HepG2 (cell line): ENCODE results near the gene CA6. TPM values are rescaled to one million over a fixed set of nuclear protein-coding genes. Genes with fewer than 3 reads are reported as not detected.

Experiments
- ARID3A ChIP-seq: IDR thresholded peaks from 2 replicates; pipeline ENCODE4 v1.6.1; 2012; ENCODE audit warnings: low read depth, low read length, improper control_type of control experiment
- BRD4 ChIP-seq: sonication (generic); formaldehyde crosslinking; IDR thresholded peaks from 2 replicates; pipeline ENCODE4 v1.4.0; 2020; ENCODE audit warnings: missing genetic modification reagents
- FOXK1 ChIP-seq: sonication (generic); formaldehyde crosslinking; IDR thresholded peaks from 2 replicates; pipeline ENCODE4 v1.4.0; 2020; ENCODE audit warnings: low read depth, missing genetic modification reagents, borderline replicate concordance
- HOMEZ ChIP-seq: IDR thresholded peaks from 2 replicates; pipeline ENCODE4 v1.6.1; 2016; ENCODE audit warnings: low read depth
- KAT7 ChIP-seq: IDR thresholded peaks from 2 replicates; pipeline ENCODE4 v1.6.1; 2018; ENCODE audit warnings: borderline replicate concordance, missing compliant biosample characterization
- NFIC ChIP-seq: IDR thresholded peaks from 2 replicates; pipeline ENCODE4 v1.6.1; 2012; ENCODE audit warnings: mild to moderate bottlenecking, low read length, inconsistent platforms
- NONO ChIP-seq, 2 experiments: fragments of 450-650 bp in 1 of 2; sonication (generic) in 1 of 2; formaldehyde crosslinking in 1 of 2; IDR thresholded peaks in 1 of 2; conservative IDR thresholded peaks in 1 of 2; 2 replicates each; pipeline versions ENCODE4 v1.6.1 to v1.8.0; 2017 to 2022; ENCODE audit warnings: mild to moderate bottlenecking in 1 of 2, missing genetic modification reagents in 1 of 2, moderate library complexity in 1 of 2
- SOX13 ChIP-seq, 3 experiments: fragments of 450-650 bp in 1 of 3; sonication (generic) in 1 of 3; formaldehyde crosslinking in 1 of 3; IDR thresholded peaks in 2 of 3; conservative IDR thresholded peaks in 1 of 3; 2 replicates each; pipeline versions ENCODE4 v1.5.0 to v1.6.1; 2016 to 2020; ENCODE audit warnings: antibody characterized with exemption in 1 of 3, mild to moderate bottlenecking in 1 of 3, missing compliant biosample characterization in 1 of 3, missing genetic modification reagents in 1 of 3, moderate library complexity in 1 of 3
- STAT5B ChIP-seq: sonication (generic); formaldehyde crosslinking; IDR thresholded peaks from 2 replicates; pipeline ENCODE4 v1.4.0; 2020; ENCODE audit warnings: missing genetic modification reagents
- ZNF253 ChIP-seq: sonication (generic); formaldehyde crosslinking; IDR thresholded peaks from 2 replicates; pipeline ENCODE4 v1.8.0; 2022; ENCODE audit warnings: mild to moderate bottlenecking, missing genetic modification reagents, borderline replicate concordance
- ZNF7 ChIP-seq: IDR thresholded peaks from 2 replicates; pipeline ENCODE4 v1.6.1; 2016; ENCODE audit warnings: missing biosample characterization, missing genetic modification reagents
- ZXDC ChIP-seq: sonication (generic); formaldehyde crosslinking; IDR thresholded peaks from 2 replicates; pipeline ENCODE4 v1.5.0; 2020; ENCODE audit warnings: mild to moderate bottlenecking, missing genetic modification reagents
- polyA plus RNA-seq, 8 experiments: library from polyadenylated mRNA; depleted of rRNA in 3 of 8; stranded (reverse) in 7 of 8; unstranded in 1 of 8; fragments of >200 nt; fragmentation: Illumina TruSeq in 4 of 8; extraction: Trizol in 4 of 8; gene quantifications; 2 replicates each; pipeline versions ENCODE4 v1.2.1 to v1.2.3, GENCODE V29; 2011 to 2016; ENCODE audit warnings: low read depth in 4 of 8, missing spikeins in 1 of 8, mixed read lengths in 1 of 8; ENCODE audit not compliant: insufficient read depth in 1 of 8
- total RNA-seq, 5 experiments: library from RNA; depleted of rRNA; stranded (reverse); fragments of >200 nt; fragmentation: Illumina TruSeq; extraction: Trizol; gene quantifications; 2 replicates each; pipeline ENCODE4 v1.2.3, GENCODE V29; 2016; ENCODE audit warnings: low read depth in 1 of 5
- TF ChIP-seq, protein P1 (sequence below): sonication (generic); formaldehyde crosslinking; IDR thresholded peaks from 2 replicates; pipeline ENCODE4 v1.5.1; 2020; ENCODE audit warnings: mild to moderate bottlenecking, missing genetic modification reagents, moderate library complexity
- TF ChIP-seq, protein P2 (sequence below): sonication (generic); formaldehyde crosslinking; IDR thresholded peaks from 2 replicates; pipeline ENCODE4 v1.4.0; 2020; ENCODE audit warnings: missing genetic modification reagents, borderline replicate concordance

CA6 gene
- total and polyA plus RNA-seq, 2 of the 13 experiments (the other 11 are each of a cell fraction or from before 2014, with no cell fraction given) = not detected

- TF ChIP-seq FOXK1 (CRISPR knock-in tag) = 0 out of 2 replicates have a peak, but pooled peaks have one; percentile 33
- no peak for TF ChIP-seq ZNF7 (CRISPR knock-in tag)
- TF ChIP-seq, protein P1, sequence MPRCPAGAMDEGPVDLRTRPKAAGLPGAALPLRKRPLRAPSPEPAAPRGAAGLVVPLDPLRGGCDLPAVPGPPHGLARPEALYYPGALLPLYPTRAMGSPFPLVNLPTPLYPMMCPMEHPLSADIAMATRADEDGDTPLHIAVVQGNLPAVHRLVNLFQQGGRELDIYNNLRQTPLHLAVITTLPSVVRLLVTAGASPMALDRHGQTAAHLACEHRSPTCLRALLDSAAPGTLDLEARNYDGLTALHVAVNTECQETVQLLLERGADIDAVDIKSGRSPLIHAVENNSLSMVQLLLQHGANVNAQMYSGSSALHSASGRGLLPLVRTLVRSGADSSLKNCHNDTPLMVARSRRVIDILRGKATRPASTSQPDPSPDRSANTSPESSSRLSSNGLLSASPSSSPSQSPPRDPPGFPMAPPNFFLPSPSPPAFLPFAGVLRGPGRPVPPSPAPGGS = no peak
- TF ChIP-seq ZNF253 (CRISPR knock-in tag) = no peak
- TF ChIP-seq KAT7 (CRISPR knock-in tag) = 0 out of 2 replicates have a peak, but pooled peaks have one; percentile 47
- no peak for TF ChIP-seq NFIC
- TF ChIP-seq ZXDC = no peak
- TF ChIP-seq HOMEZ (CRISPR knock-in tag) = no peak
- TF ChIP-seq STAT5B (CRISPR knock-in tag) = no peak
- 0 out of 2 replicates have a peak, but pooled peaks have one; percentile 35 for TF ChIP-seq SOX13 (IDR thresholded peaks at IDR 0.05)
- peak in 1 of 2 experiments; percentile 76; a peak in 2 of 4 replicates for TF ChIP-seq SOX13 (CRISPR knock-in tag; conservative IDR thresholded peaks at IDR 0.05 in 1 of 2, IDR thresholded peaks at IDR 0.05 in 1 of 2)
- TF ChIP-seq NONO (IDR thresholded peaks at IDR 0.05) = no peak
- no peak for TF ChIP-seq NONO (CRISPR knock-in tag; conservative IDR thresholded peaks at IDR 0.05)
- TF ChIP-seq, protein P2, sequence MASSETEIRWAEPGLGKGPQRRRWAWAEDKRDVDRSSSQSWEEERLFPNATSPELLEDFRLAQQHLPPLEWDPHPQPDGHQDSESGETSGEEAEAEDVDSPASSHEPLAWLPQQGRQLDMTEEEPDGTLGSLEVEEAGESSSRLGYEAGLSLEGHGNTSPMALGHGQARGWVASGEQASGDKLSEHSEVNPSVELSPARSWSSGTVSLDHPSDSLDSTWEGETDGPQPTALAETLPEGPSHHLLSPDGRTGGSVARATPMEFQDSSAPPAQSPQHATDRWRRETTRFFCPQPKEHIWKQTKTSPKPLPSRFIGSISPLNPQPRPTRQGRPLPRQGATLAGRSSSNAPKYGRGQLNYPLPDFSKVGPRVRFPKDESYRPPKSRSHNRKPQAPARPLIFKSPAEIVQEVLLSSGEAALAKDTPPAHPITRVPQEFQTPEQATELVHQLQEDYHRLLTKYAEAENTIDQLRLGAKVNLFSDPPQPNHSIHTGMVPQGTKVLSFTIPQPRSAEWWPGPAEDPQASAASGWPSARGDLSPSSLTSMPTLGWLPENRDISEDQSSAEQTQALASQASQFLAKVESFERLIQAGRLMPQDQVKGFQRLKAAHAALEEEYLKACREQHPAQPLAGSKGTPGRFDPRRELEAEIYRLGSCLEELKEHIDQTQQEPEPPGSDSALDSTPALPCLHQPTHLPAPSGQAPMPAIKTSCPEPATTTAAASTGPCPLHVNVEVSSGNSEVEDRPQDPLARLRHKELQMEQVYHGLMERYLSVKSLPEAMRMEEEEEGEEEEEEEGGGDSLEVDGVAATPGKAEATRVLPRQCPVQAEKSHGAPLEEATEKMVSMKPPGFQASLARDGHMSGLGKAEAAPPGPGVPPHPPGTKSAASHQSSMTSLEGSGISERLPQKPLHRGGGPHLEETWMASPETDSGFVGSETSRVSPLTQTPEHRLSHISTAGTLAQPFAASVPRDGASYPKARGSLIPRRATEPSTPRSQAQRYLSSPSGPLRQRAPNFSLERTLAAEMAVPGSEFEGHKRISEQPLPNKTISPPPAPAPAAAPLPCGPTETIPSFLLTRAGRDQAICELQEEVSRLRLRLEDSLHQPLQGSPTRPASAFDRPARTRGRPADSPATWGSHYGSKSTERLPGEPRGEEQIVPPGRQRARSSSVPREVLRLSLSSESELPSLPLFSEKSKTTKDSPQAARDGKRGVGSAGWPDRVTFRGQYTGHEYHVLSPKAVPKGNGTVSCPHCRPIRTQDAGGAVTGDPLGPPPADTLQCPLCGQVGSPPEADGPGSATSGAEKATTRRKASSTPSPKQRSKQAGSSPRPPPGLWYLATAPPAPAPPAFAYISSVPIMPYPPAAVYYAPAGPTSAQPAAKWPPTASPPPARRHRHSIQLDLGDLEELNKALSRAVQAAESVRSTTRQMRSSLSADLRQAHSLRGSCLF = no peak
- no peak for TF ChIP-seq BRD4 (CRISPR knock-in tag)
- TF ChIP-seq ARID3A = no peak
Measured at GRCh38 chr1:8908388-8909151, 37.1 kb upstream of the CA6 start (continued).
